Measurements from ENCODE around the gene RRP8.

RRP8 gene

DNA sequence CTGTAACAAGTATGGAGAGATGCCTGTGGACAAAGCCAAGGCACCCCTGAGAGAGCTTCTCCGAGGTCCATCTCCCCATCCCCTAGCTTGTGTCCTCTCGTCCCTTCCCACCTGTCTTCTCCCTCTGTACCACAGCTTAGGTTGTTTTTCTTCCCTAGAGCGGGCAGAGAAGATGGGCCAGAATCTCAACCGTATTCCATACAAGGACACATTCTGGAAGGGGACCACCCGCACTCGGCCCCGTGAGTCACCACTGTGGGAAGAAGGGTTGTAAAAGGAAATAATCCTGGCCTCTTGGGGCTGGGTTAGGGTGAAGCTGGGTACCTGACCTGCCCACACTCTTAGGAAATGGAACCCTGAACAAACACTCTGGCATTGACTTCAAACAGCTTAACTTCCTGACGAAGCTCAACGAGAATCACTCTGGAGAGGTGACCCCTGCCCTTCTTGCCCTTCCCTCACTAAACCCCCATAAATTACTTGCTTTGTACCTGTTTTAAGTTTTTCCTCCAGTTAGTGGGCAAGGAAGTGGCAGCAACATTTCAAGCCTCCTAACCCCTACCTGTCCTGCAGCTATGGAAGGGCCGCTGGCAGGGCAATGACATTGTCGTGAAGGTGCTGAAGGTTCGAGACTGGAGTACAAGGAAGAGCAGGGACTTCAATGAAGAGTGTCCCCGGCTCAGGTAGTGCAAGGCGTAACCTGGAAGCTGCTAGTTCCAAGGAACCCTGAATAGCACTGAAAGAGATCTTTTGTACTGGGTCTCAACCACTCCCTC is 5.5 kb upstream of the RRP8 start:
- Histone ChIP-seq H3K27me3 (replicated peaks in 2 of 5; ENCODE audit: control insufficient read depth in 4 of 5, insufficient read depth in 5 of 5, low read length in 4 of 5) (no peaks in the 10 kb centered on the region), H3K9me3 (ENCODE audit: control extremely low read depth in 1 of 5, control insufficient read depth in 4 of 5, insufficient read depth in 2 of 5, low read depth in 1 of 5, low read length in 4 of 5) (no peaks in the 10 kb centered on the region), H3K27ac (ENCODE audit: insufficient read depth in 1 of 2, low read depth in 1 of 2, low read length in 2 of 2, poor library complexity in 1 of 2, severe bottlenecking in 2 of 2) (peak overlapping the region; percentile 3 to 67), H3K36me3 (ENCODE audit: control insufficient read depth in 4 of 4, insufficient read depth in 4 of 4, low read length in 3 of 4) (peaks cover 5 to 40% (median 31%) of the 10 kb centered on the region in 4 experiments), H3K4me1 (ENCODE audit: control extremely low read depth in 1 of 4, control insufficient read depth in 4 of 4, insufficient read depth in 4 of 4, low read length in 3 of 4) (peaks cover 35 to 72% (median 68%) of the 10 kb centered on the region in 4 experiments), H3K4me3 (ENCODE audit: control insufficient read depth in 1 of 7, extremely low read depth in 1 of 7, insufficient read depth in 4 of 7, low read depth in 2 of 7, low read length in 6 of 7) (no peak overlapping the region)
- ChIA-PET CTCF (interaction anchor here (2.2 to 3.2 kb wide), 2 partner anchors 9 to 75 kb away, joined by 7 to 24 read pairs; partner anchors contain the start of genes MRPL17 and TPP1), POLR2A (interaction anchor here (0.6 kb wide), 1 partner anchor 9 kb away, joined by 3 read pairs; no protein-coding TSS in a partner anchor)
- 95% methylated on average over 10 of the region's 14 CpGs for WGBS (ENCODE audit: insufficient coverage)
- no peak for DNase-seq

DNA sequence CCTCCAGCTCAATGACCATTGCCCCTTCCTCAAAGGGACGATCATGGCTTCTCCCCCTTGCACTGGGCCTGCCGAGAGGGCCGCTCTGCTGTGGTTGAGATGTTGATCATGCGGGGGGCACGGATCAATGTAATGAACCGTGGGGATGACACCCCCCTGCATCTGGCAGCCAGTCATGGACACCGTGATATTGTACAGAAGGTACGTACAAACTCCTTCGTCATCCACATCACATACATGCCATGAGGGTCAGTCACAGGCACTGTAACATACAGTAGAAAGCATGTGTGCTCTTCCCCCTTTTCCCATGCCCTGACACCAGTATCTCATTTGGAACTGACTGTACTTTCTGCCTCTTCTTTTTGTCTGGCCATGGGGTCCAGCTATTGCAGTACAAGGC is 4.6 kb upstream of the RRP8 start:
- CTCF ChIA-PET, result interaction anchor here (1.6 to 3.2 kb wide), 3 partner anchors 10 to 76 kb away, joined by 5 to 24 read pairs (median 7); partner anchors contain the start of genes MRPL17 and TPP1
- 96% methylated on average over 7 of the region's 9 CpGs for WGBS (ENCODE audit: insufficient coverage)
- peaks cover 5 to 36% (median 31%) of the 10 kb centered on the region in 4 experiments for H3K36me3 ChIP-seq (ENCODE audit: control insufficient read depth in 4 of 4, insufficient read depth in 4 of 4, low read length in 3 of 4)
- POLR2A ChIA-PET, result interaction anchor here (1.3 kb wide), 1 partner anchor 11 kb away, joined by 6 read pairs; the partner anchor contains the start of gene TPP1
- H3K4me3 ChIP-seq (ENCODE audit: control insufficient read depth in 1 of 7, extremely low read depth in 1 of 7, insufficient read depth in 4 of 7, low read depth in 2 of 7, low read length in 6 of 7), result peak overlapping the region in 2 of 7 experiments; percentile 11 to 61
- peak overlapping the region; percentile 3 to 67 for H3K27ac ChIP-seq (ENCODE audit: insufficient read depth in 1 of 2, low read depth in 1 of 2, low read length in 2 of 2, poor library complexity in 1 of 2, severe bottlenecking in 2 of 2)
- H3K9me3 ChIP-seq (ENCODE audit: control extremely low read depth in 1 of 5, control insufficient read depth in 4 of 5, insufficient read depth in 2 of 5, low read depth in 1 of 5, low read length in 4 of 5), result no peaks in the 10 kb centered on the region
- peaks cover 30 to 69% (median 65%) of the 10 kb centered on the region in 4 experiments for H3K4me1 ChIP-seq (ENCODE audit: control extremely low read depth in 1 of 4, control insufficient read depth in 4 of 4, insufficient read depth in 4 of 4, low read length in 3 of 4)
- H3K27me3 ChIP-seq (replicated peaks in 2 of 5; ENCODE audit: control insufficient read depth in 4 of 5, insufficient read depth in 5 of 5, low read length in 4 of 5), result no peaks in the 10 kb centered on the region
- DNase-seq, result no peak

GRCh38 chr11:6607190-6607795 is 3.9 kb upstream of the RRP8 start:
- H3K27ac ChIP-seq (ENCODE audit: insufficient read depth in 1 of 2, low read depth in 1 of 2, low read length in 2 of 2, poor library complexity in 1 of 2, severe bottlenecking in 2 of 2), result peak overlapping the region; percentile 25 to 67
- H3K27me3 ChIP-seq (replicated peaks in 2 of 5; ENCODE audit: control insufficient read depth in 4 of 5, insufficient read depth in 5 of 5, low read length in 4 of 5), result no peaks in the 10 kb centered on the region
- H3K36me3 ChIP-seq (ENCODE audit: control insufficient read depth in 4 of 4, insufficient read depth in 4 of 4, low read length in 3 of 4), result peaks cover 5 to 36% (median 31%) of the 10 kb centered on the region in 4 experiments
- CTCF ChIA-PET, result interaction anchor here (1.0 to 3.2 kb wide), 5 partner anchors 11 to 99 kb away, joined by 3 to 24 read pairs (median 6); partner anchors contain the start of genes MRPL17 and TPP1
- peak in 1 of 3 donors; percentile 69 for DNase-seq
- POLR2A ChIA-PET, result interaction anchor here (0.6 to 1.3 kb wide), 2 partner anchors 11 to 319 kb away, joined by 3 to 6 read pairs; partner anchors contain the start of genes TPP1 and ZNF215
- peak overlapping the region in 4 of 7 experiments; percentile 11 to 61 (median 33) for H3K4me3 ChIP-seq (ENCODE audit: control insufficient read depth in 1 of 7, extremely low read depth in 1 of 7, insufficient read depth in 4 of 7, low read depth in 2 of 7, low read length in 6 of 7)
- H3K9me3 ChIP-seq (ENCODE audit: control extremely low read depth in 1 of 5, control insufficient read depth in 4 of 5, insufficient read depth in 2 of 5, low read depth in 1 of 5, low read length in 4 of 5), result no peaks in the 10 kb centered on the region
- H3K4me1 ChIP-seq (ENCODE audit: control extremely low read depth in 1 of 4, control insufficient read depth in 4 of 4, insufficient read depth in 4 of 4, low read length in 3 of 4), result peaks cover 33 to 69% (median 64%) of the 10 kb centered on the region in 4 experiments

DNA sequence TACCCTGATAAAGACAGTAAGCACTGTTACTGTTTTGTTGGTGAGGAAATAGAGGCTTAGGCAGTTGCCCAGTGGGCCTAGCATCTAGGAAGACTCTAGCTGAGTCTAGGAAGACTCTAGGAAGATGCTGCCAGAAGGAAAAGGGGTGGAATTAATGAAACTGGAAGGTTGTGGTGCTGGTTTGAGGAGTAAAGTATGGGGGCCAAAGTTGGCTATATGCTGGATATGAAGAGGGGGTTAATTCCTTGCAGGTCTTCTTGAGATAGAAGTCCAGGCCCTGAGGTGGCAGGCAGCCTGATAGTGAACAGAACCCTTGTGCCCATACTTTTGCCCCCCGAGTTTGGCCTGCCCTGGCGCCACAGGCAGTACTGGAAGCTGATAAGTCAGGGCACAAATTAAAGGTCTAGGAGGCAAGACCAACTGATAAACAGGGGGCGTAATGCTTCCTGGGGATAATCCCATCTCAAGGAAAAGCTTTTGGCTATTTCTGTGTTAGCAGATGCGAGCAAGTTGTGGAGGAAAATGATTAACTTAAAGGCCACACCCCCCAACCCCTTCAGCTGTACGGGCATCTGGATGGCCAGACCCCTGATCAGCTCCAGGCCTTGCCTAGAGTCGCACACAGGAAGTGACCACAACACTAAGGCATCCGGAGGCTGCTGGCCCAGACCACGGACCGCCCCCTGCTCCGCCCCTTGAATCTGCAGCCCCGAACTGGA is 3.2 kb upstream of the RRP8 start:
- POLR2A ChIA-PET, result interaction anchor here (0.6 to 1.3 kb wide), 2 partner anchors 12 to 319 kb away, joined by 3 to 6 read pairs; partner anchors contain the start of genes TPP1 and ZNF215
- CTCF ChIA-PET, result interaction anchor here (1.0 to 3.2 kb wide), 5 partner anchors 12 to 100 kb away, joined by 3 to 24 read pairs (median 6); partner anchors contain the start of genes MRPL17 and TPP1
- peak; percentile 43 to 88 (median 82) for DNase-seq
- H3K4me1 ChIP-seq (ENCODE audit: control extremely low read depth in 1 of 4, control insufficient read depth in 4 of 4, insufficient read depth in 4 of 4, low read length in 3 of 4), result peaks cover 34 to 75% (median 68%) of the 10 kb centered on the region in 4 experiments
- H3K27me3 ChIP-seq (replicated peaks in 2 of 5; ENCODE audit: control insufficient read depth in 4 of 5, insufficient read depth in 5 of 5, low read length in 4 of 5), result no peaks in the 10 kb centered on the region
- peak overlapping the region; percentile 25 to 67 for H3K27ac ChIP-seq (ENCODE audit: insufficient read depth in 1 of 2, low read depth in 1 of 2, low read length in 2 of 2, poor library complexity in 1 of 2, severe bottlenecking in 2 of 2)
- H3K9me3 ChIP-seq (ENCODE audit: control extremely low read depth in 1 of 5, control insufficient read depth in 4 of 5, insufficient read depth in 2 of 5, low read depth in 1 of 5, low read length in 4 of 5), result no peaks in the 10 kb centered on the region
- H3K36me3 ChIP-seq (ENCODE audit: control insufficient read depth in 4 of 4, insufficient read depth in 4 of 4, low read length in 3 of 4), result peaks cover 5 to 37% (median 35%) of the 10 kb centered on the region in 4 experiments
- 7% methylated on average over 6 of the region's 11 CpGs for WGBS (ENCODE audit: insufficient coverage)
- H3K4me3 ChIP-seq (ENCODE audit: control insufficient read depth in 1 of 7, extremely low read depth in 1 of 7, insufficient read depth in 4 of 7, low read depth in 2 of 7, low read length in 6 of 7), result peak overlapping the region in 4 of 7 experiments; percentile 18 to 61 (median 44)

GRCh38 chr11:6604790-6605189 is 1.4 kb upstream of the RRP8 start:
- H3K27ac ChIP-seq (ENCODE audit: insufficient read depth in 1 of 2, low read depth in 1 of 2, low read length in 2 of 2, poor library complexity in 1 of 2, severe bottlenecking in 2 of 2), result peak overlapping the region in 1 of 2 experiments; percentile 87
- H3K36me3 ChIP-seq (ENCODE audit: control insufficient read depth in 4 of 4, insufficient read depth in 4 of 4, low read length in 3 of 4), result peaks cover 13 to 43% (median 38%) of the 10 kb centered on the region in 4 experiments
- WGBS (ENCODE audit: insufficient coverage), result 34% methylated on average over 3 of the region's 3 CpGs

GRCh38 chr11:6604081-6604626 is 738 bp upstream of the RRP8 start:
- ChIA-PET POLR2A (interaction anchor here (0.9 to 2.0 kb wide), 2 partner anchors 14 to 19 kb away, joined by 3 to 8 read pairs; no protein-coding TSS in a partner anchor), CTCF (interaction anchor here (1.0 to 2.2 kb wide), 13 partner anchors 9 to 99 kb away, joined by 3 to 12 read pairs (median 3); partner anchors contain the start of genes MRPL17 and TPP1)
- H3K9me3 ChIP-seq (ENCODE audit: control extremely low read depth in 1 of 5, control insufficient read depth in 4 of 5, insufficient read depth in 2 of 5, low read depth in 1 of 5, low read length in 4 of 5), result no peaks in the 10 kb centered on the region
- H3K4me1 ChIP-seq (ENCODE audit: control extremely low read depth in 1 of 4, control insufficient read depth in 4 of 4, insufficient read depth in 4 of 4, low read length in 3 of 4), result peaks cover 34 to 70% (median 60%) of the 10 kb centered on the region in 4 experiments
- H3K4me3 ChIP-seq (ENCODE audit: control insufficient read depth in 1 of 7, extremely low read depth in 1 of 7, insufficient read depth in 4 of 7, low read depth in 2 of 7, low read length in 6 of 7), result peak overlapping the region; percentile 61 to 97 (median 86)
- H3K36me3 ChIP-seq (ENCODE audit: control insufficient read depth in 4 of 4, insufficient read depth in 4 of 4, low read length in 3 of 4), result peaks cover 18 to 43% (median 38%) of the 10 kb centered on the region in 4 experiments
- H3K27me3 ChIP-seq (replicated peaks in 2 of 5; ENCODE audit: control insufficient read depth in 4 of 5, insufficient read depth in 5 of 5, low read length in 4 of 5), result no peaks in the 10 kb centered on the region
- 0% methylated on average over 18 of the region's 20 CpGs for WGBS (ENCODE audit: insufficient coverage)
- DNase-seq, result peak; percentile 56 to 81 (median 73)
- peak overlapping the region; percentile 82 to 87 for H3K27ac ChIP-seq (ENCODE audit: insufficient read depth in 1 of 2, low read depth in 1 of 2, low read length in 2 of 2, poor library complexity in 1 of 2, severe bottlenecking in 2 of 2)

More at GRCh38 chr11:6604790-6605189, 1.4 kb upstream of the RRP8 start:
- Histone ChIP-seq H3K9me3 (ENCODE audit: control extremely low read depth in 1 of 5, control insufficient read depth in 4 of 5, insufficient read depth in 2 of 5, low read depth in 1 of 5, low read length in 4 of 5) (no peaks in the 10 kb centered on the region), H3K4me3 (ENCODE audit: control insufficient read depth in 1 of 7, extremely low read depth in 1 of 7, insufficient read depth in 4 of 7, low read depth in 2 of 7, low read length in 6 of 7) (peak overlapping the region in 6 of 7 experiments; percentile 86 to 97 (median 88)), H3K27me3 (replicated peaks in 2 of 5; ENCODE audit: control insufficient read depth in 4 of 5, insufficient read depth in 5 of 5, low read length in 4 of 5) (no peaks in the 10 kb centered on the region), H3K4me1 (ENCODE audit: control extremely low read depth in 1 of 4, control insufficient read depth in 4 of 4, insufficient read depth in 4 of 4, low read length in 3 of 4) (peaks cover 34 to 70% (median 60%) of the 10 kb centered on the region in 4 experiments)
- POLR2A ChIA-PET, result interaction anchor here (2.0 kb wide), 1 partner anchor 14 kb away, joined by 8 read pairs; no protein-coding TSS in a partner anchor
- CTCF ChIA-PET, result interaction anchor here (1.1 to 2.0 kb wide), 12 partner anchors 11 to 100 kb away, joined by 3 to 12 read pairs (median 4); partner anchors contain the start of genes MRPL17 and TPP1
- no peak for DNase-seq
